ENCODE data around the gene NTNG1.

- no peak for TF ChIP-seq FOS (IDR thresholded peaks at IDR 0.05; ENCODE audit: low read depth, low read length)
- TF ChIP-seq CEBPB (IDR thresholded peaks at IDR 0.05; ENCODE audit: low read depth, low read length) = no peak
- TF ChIP-seq POLR2A (IDR thresholded peaks at IDR 0.05; ENCODE audit: low read depth, low read length) = no peak
- no peak for TF ChIP-seq CTCF (conservative IDR thresholded peaks at IDR 0.05; ENCODE audit: low read depth, low read length)
Observed at GRCh38 chr1:107247679-107248078, 106.8 kb downstream of the NTNG1 start.

Measured in IMR-90 (cell line).